GM21367 (cell line): ENCODE measurements around the gene TMEM121.

Experiments
- ATAC-seq: cut with Tn5 transposase; IDR thresholded peaks from one replicate; pipeline ENCODE4 v1.9.1; 2021; ENCODE audit not compliant: unreplicated experiment

TMEM121 gene

GRCh38 chr14:105497671-105498429 lies 28.5 kb upstream of the TMEM121 start:
- ATAC-seq, result no peak

- ATAC-seq, result no peak
These were observed 27.7 kb upstream of the TMEM121 start for GRCh38 chr14:105498430-105499255.

GRCh38 chr14:105499256-105500035 lies 26.9 kb upstream of the TMEM121 start:
- no peak for ATAC-seq

- ATAC-seq, result no peak
These were observed 26.2 kb upstream of the TMEM121 start for GRCh38 chr14:105500036-105500725.

GRCh38 chr14:105500726-105501101 lies 25.7 kb upstream of the TMEM121 start:
- ATAC-seq, result no peak

- ATAC-seq, result no peak
These were observed 24.7 kb upstream of the TMEM121 start for GRCh38 chr14:105501504-105502291.

GRCh38 chr14:105502446-105503295 lies 23.7 kb upstream of the TMEM121 start:
- ATAC-seq, result no peak

- ATAC-seq, result no peak
These were observed 23.1 kb upstream of the TMEM121 start for GRCh38 chr14:105503296-105503640.

- ATAC-seq, result no peak
These were observed 22.3 kb upstream of the TMEM121 start for GRCh38 chr14:105503935-105504692.

GRCh38 chr14:105505101-105505500 lies 21.3 kb upstream of the TMEM121 start:
- no peak for ATAC-seq

GRCh38 chr14:105507247-105507646 lies 19.1 kb upstream of the TMEM121 start:
- no peak for ATAC-seq

GRCh38 chr14:105508069-105508468 lies 18.3 kb upstream of the TMEM121 start:
- ATAC-seq, result no peak

- ATAC-seq, result no peak
These were observed 17.8 kb upstream of the TMEM121 start for GRCh38 chr14:105508601-105509000.

GRCh38 chr14:105517096-105517495 lies 9.3 kb upstream of the TMEM121 start:
- ATAC-seq, result no peak

- ATAC-seq, result no peak
These were observed 6.3 kb upstream of the TMEM121 start for GRCh38 chr14:105519946-105520698.

GRCh38 chr14:105525326-105525725 lies 1.1 kb upstream of the TMEM121 start:
- no peak for ATAC-seq

GRCh38 chr14:105526776-105527380 lies 495 bp downstream of the TMEM121 start:
- no peak for ATAC-seq
